GM10266 (cell line): ENCODE measurements around the gene ZCCHC7.

ENCODE experiments used
- DNase-seq: peaks from one replicate; pipeline ENCODE4 v3.0.0; 2012; ENCODE audit errors: extremely low spot score
- TF ChIP-seq, protein P1 (sequence below): IDR thresholded peaks from 2 replicates; pipeline ENCODE4 v1.5.1; 2012; ENCODE audit warnings: mild to moderate bottlenecking, low read depth; ENCODE audit not compliant: control insufficient read depth, insufficient read depth; ENCODE audit errors: missing control alignments

ZCCHC7 gene

DNA sequence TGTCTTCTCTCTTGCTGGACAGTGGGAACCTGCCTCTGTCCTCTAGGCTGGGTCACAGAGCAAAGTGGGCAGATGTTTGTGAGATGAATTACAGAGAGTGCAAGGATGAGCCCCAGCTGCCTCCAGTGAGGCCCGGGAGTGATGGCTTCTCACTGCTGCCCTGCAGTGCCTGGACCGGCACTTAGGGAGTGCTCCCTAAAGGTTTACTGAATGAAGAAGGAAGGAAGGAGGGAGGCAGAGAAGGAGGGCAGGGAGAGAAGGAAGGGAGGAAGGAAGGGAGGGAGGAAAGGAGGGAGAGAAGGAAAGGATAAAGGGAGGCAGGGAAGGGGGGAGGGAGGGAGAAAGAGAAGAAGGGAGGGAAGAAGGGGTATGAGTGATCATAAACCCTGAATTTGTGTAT is 259.5 kb downstream of the ZCCHC7 start:
- TF ChIP-seq, protein P1, sequence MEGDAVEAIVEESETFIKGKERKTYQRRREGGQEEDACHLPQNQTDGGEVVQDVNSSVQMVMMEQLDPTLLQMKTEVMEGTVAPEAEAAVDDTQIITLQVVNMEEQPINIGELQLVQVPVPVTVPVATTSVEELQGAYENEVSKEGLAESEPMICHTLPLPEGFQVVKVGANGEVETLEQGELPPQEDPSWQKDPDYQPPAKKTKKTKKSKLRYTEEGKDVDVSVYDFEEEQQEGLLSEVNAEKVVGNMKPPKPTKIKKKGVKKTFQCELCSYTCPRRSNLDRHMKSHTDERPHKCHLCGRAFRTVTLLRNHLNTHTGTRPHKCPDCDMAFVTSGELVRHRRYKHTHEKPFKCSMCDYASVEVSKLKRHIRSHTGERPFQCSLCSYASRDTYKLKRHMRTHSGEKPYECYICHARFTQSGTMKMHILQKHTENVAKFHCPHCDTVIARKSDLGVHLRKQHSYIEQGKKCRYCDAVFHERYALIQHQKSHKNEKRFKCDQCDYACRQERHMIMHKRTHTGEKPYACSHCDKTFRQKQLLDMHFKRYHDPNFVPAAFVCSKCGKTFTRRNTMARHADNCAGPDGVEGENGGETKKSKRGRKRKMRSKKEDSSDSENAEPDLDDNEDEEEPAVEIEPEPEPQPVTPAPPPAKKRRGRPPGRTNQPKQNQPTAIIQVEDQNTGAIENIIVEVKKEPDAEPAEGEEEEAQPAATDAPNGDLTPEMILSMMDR, result no peak
- DNase-seq, result no peak

DNA sequence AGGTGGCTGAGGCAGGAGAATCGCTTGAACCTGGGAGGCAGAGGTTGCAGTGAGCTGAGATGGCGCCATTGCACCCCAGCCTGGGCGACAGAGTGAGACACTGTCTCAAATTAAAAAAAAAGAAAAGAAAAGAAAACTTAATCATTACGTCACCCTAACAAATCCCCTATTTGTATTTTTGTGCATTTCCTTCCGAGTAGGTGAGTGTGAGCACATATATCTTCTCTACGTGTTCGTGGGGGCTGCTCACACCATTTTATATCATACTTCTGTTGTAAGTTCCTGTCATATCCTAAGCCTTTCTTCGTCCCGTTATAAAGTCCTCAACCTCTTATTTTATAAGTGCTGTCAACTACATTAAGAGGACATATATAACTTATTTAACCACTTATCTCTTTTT is 260.2 kb downstream of the ZCCHC7 start:
- DNase-seq, result no peak
- TF ChIP-seq, protein P1, result no peak

DNA sequence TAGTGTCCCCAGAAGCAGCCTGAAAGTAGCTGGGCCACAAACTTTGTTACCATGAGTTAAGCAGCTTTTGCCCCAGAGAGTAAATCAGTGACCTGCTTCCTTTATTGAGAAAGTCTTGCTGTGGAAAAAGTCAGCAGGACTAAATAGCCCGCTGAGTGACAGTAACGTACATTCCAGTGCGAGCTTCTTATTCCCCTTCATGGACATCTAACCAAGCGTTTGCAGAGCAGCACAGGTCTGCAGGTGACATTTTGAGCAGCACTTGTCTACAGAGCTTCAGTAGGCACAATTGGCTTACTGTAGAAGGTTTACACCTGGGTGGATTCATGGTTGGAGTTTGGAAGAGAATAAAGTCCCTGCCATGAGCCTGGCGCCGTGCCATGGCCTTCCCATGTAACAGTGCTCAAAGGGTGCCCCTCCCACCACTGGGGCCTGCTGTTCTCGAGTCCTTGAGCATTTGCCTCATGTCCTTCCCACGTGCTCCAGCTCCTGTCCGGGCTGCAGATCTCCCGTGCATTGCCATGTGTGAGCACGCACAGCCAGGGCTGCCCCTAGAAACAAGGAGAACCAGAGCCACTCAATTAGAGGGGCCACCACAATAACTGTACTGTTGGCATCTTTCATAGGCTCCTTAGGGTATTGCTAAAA is 260.8 kb downstream of the ZCCHC7 start:
- no peak for DNase-seq
- TF ChIP-seq, protein P1, result no peak

DNA sequence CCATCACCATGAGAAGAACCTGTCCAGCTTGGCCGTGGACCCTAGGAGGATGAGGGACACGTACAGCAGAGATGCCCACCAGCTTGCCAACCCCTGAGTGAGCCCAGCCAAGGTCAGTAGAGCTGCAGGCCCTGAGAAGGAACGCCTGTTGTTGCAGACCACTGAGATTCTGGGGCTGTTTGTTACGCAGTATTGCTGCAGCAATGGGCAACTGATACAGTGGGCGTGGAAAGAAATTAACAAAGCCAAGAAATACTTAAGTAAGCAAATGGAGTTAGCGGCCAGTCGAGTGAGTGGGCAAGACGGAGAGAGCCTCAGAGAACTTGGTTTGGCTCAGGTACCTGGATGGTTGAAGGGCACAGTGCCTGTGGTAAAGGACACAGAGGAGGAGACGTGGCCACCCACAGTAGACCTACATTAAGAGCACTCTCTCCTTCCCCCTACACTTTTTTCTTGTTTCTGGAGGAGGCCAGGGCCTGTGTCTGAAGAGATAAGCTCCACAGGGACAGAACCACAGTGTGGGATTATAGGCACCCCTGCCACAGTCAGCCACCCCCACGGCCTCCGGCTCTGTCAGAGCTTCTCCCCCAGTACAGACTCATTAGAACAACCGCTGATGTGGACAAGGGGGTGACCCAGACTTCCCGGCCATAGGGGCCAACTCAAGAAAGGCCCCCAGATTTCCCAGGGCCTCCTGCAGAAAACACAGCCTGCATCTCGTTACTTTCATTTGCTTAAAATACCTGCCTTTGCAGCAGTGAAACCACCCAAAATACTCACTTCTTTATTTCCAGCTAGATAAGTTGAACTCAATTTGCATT is 262.0 kb downstream of the ZCCHC7 start:
- TF ChIP-seq, protein P1, result no peak
- peak; percentile 34 for DNase-seq

DNA sequence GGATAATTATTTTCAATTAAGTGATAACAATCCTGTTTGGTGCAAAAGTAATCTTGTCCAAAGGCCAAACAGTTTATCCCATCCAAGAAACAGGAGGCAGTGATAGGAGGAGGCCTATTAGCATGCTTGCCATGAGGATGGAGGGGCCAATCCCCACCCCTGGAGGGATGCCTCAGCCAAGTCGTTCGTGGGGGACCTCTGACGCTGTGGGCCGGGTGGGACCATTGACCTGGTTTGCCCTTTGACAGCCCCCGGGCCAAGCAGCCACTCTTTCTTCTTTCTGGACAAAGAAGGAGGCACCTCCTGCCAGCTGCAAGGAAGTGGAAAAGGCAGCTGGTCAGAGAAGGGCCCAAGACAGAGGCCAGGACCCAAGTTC is 262.6 kb downstream of the ZCCHC7 start:
- TF ChIP-seq, protein P1, result no peak
- DNase-seq, result no peak

DNA sequence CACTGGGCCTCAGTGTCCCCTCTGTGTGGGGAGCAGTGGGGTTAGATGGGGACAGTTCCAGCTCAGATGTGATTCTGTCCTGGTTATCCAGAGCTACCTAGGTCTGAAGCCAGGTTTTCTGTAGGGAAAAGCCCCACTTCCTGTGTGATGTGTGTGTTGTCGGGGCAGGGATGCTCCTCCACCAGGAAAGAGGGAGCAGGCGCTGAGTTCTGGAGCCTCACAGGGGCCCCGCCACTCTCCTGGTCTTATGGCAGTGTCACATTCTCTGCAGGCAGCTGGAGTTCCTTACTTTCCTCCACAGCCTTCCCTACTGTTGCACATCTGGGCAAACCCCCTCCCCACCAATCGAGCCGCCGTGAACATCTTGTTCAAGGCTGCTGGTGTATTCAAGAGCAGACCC is 263.0 kb downstream of the ZCCHC7 start:
- DNase-seq, result no peak

More for the DNA sequence above, 263.0 kb downstream of the ZCCHC7 start:
- TF ChIP-seq, protein P1, result no peak
